HCT116 (cell line): ENCODE data around the gene HBA1. TPM values are rescaled to one million over a fixed set of nuclear protein-coding genes. Genes with fewer than 3 reads are reported as not detected.

Source experiments
- ATAC-seq: fragments of 200-7000 bp; cut with Tn5 transposase; 2 replicates; pipeline ENCODE4 v1.9.1; 2020; ENCODE audit warnings: mild to moderate bottlenecking, moderate library complexity
- BruUV-seq: library from RNA; stranded (reverse); fragments of 400-500 nt; replicated peaks from 2 replicates; lab custom pipeline; 2021; lab: Mats Ljungman, UMichigan
- CTCF ChIA-PET: fragments of 300-600 bp; sonication (Branson Sonifier 250); formaldehyde crosslinking; loops from one replicate; lab custom pipeline; 2021; ENCODE audit warnings: antibody characterized with exemption; lab: Charles Lee
- POLR2A ChIA-PET: fragments of 300-600, 350-600 bp; sonication (Branson Sonifier 250); formaldehyde crosslinking; loops from one replicate; lab custom pipeline; 2021; ENCODE audit warnings: antibody characterized with exemption; lab: Charles Lee
- RAD21 ChIA-PET, 2 experiments: fragments of 300-600 bp; sonication (Branson Sonifier 250); formaldehyde crosslinking; loops; one replicate each; lab custom pipeline; 2023; ENCODE audit warnings: low total read pairs in 2 of 2; ENCODE audit not compliant: uncharacterized antibody in 2 of 2, unreplicated experiment in 2 of 2, low non-redundant PET in 1 of 2; lab: Charles Lee
- DNase-seq: peaks from one replicate; pipeline ENCODE4 v3.0.0-alpha.2; 2010; ENCODE audit warnings: low read depth, low spot score
- H2AFZ ChIP-seq: fragments of 200-600 bp; shearing (Covaris generic), sonication (generic); 2 replicates; pipeline ENCODE4 v1.6.1; 2017; ENCODE audit warnings: low read depth, mixed run types, mixed read lengths, antibody characterized with exemption, low read length; ENCODE audit not compliant: poor library complexity, severe bottlenecking
- H3K27ac ChIP-seq: 2 replicates; pipeline ENCODE4 v1.5.1; 2012; ENCODE audit warnings: low read depth, low read length
- H3K27me3 ChIP-seq: fragments of 200-600 bp; sonication (generic); 2 replicates; pipeline ENCODE4 v1.6.1; 2016; ENCODE audit warnings: mixed run types, low read length, mixed read lengths; ENCODE audit not compliant: insufficient read depth
- H3K36me3 ChIP-seq, 2 experiments: fragments of 200-500 bp in 1 of 2; fragments of 200-600 bp in 1 of 2; sonication (Bioruptor generic) in 1 of 2; sonication (generic) in 1 of 2; 2 replicates each; pipeline versions ENCODE4 v1.5.1 to v1.6.1; 2014 to 2016; ENCODE audit warnings: low read length in 2 of 2, inconsistent platforms in 1 of 2, mixed read lengths in 1 of 2, mixed run types in 1 of 2; ENCODE audit not compliant: insufficient read depth in 2 of 2, control insufficient read depth in 1 of 2
- H3K4me1 ChIP-seq, 2 experiments: fragments of 200-600 bp in 1 of 2; sonication (generic) in 1 of 2; 2 replicates each; pipeline versions ENCODE4 v1.5.1 to v1.6.1; 2012 to 2017; ENCODE audit warnings: low read length in 2 of 2, inconsistent platforms in 1 of 2, mild to moderate bottlenecking in 1 of 2, mixed read lengths in 1 of 2, mixed run types in 1 of 2, moderate library complexity in 1 of 2; ENCODE audit not compliant: insufficient read depth in 2 of 2, control insufficient read depth in 1 of 2
- H3K4me2 ChIP-seq: fragments of 200-600 bp; sonication (generic); 2 replicates; pipeline ENCODE4 v1.6.1; 2017; ENCODE audit warnings: mixed run types, low read length, mixed read lengths
- H3K4me3 ChIP-seq, 2 experiments: fragments of 200-600 bp in 1 of 2; sonication (generic) in 1 of 2; replicated peaks in 1 of 2; 2 replicates each; pipeline ENCODE4 v1.5.1; 2011 to 2016; ENCODE audit warnings: low read length in 2 of 2, control low read depth in 1 of 2, low read depth in 1 of 2, mild to moderate bottlenecking in 1 of 2, mixed read lengths in 1 of 2, mixed run types in 1 of 2
- H3K79me2 ChIP-seq: fragments of 200-600 bp; sonication (generic); 2 replicates; pipeline ENCODE4 v1.6.1; 2017; ENCODE audit warnings: mild to moderate bottlenecking, mixed run types, low read length, moderate library complexity, mixed read lengths; ENCODE audit not compliant: insufficient read depth
- H3K9ac ChIP-seq: fragments of 200-600 bp; sonication (generic); 2 replicates; pipeline ENCODE4 v1.6.1; 2016; ENCODE audit warnings: low read length, mixed read lengths
- H3K9me2 ChIP-seq: fragments of 200-600 bp; sonication (generic), shearing (Covaris generic); 2 replicates; pipeline ENCODE4 v1.6.1; 2017; ENCODE audit warnings: mixed run types, mild to moderate bottlenecking, moderate library complexity; ENCODE audit not compliant: insufficient read depth
- H3K9me3 ChIP-seq, 2 experiments: fragments of 200-500 bp in 1 of 2; fragments of 200-600 bp in 1 of 2; sonication (Bioruptor generic) in 1 of 2; sonication (generic) in 1 of 2; 2 replicates each; pipeline ENCODE4 v1.6.1; 2014 to 2017; ENCODE audit warnings: low read length in 2 of 2, mixed read lengths in 2 of 2, inconsistent platforms in 1 of 2, low read depth in 1 of 2, mild to moderate bottlenecking in 1 of 2, mixed run types in 1 of 2, moderate library complexity in 1 of 2; ENCODE audit not compliant: control insufficient read depth in 1 of 2, insufficient read depth in 1 of 2
- H4K20me1 ChIP-seq: fragments of 200-600 bp; sonication (generic), shearing (Covaris generic); 2 replicates; pipeline ENCODE4 v1.6.1; 2017; ENCODE audit warnings: mixed run types, mild to moderate bottlenecking, moderate library complexity; ENCODE audit not compliant: insufficient read depth
- CBX3 ChIP-seq: IDR thresholded peaks from 2 replicates; pipeline ENCODE4 v1.6.1; 2012; ENCODE audit warnings: low read depth
- CTCF ChIP-seq, 3 experiments: fragments of 200-600 bp in 1 of 3; sonication (generic) in 1 of 3; IDR thresholded peaks in 2 of 3; conservative IDR thresholded peaks in 1 of 3; 2 replicates each; pipeline ENCODE4 v1.5.1; 2012 to 2017; ENCODE audit warnings: low read depth in 2 of 3, low read length in 2 of 3, antibody characterized with exemption in 1 of 3, borderline replicate concordance in 1 of 3, control low read depth in 1 of 3, mild to moderate bottlenecking in 1 of 3, mixed read lengths in 1 of 3, mixed run types in 1 of 3, moderate library complexity in 1 of 3; ENCODE audit not compliant: insufficient read depth in 1 of 3
- ELF1 ChIP-seq: IDR thresholded peaks from 2 replicates; pipeline ENCODE4 v1.6.1; 2012; ENCODE audit warnings: low read depth, borderline replicate concordance
- EZH2phosphoT487 ChIP-seq: fragments of 200-600 bp; IDR thresholded peaks from 2 replicates; pipeline ENCODE4 v1.6.1; 2018; ENCODE audit warnings: antibody characterized with exemption, borderline replicate concordance
- FOSL1 ChIP-seq: IDR thresholded peaks from 2 replicates; pipeline ENCODE4 v1.6.1; 2012; ENCODE audit warnings: low read depth
- RAD21 ChIP-seq: IDR thresholded peaks from 2 replicates; pipeline ENCODE4 v1.6.1; 2012; ENCODE audit warnings: low read depth, mild to moderate bottlenecking
- SIN3A ChIP-seq: IDR thresholded peaks from 2 replicates; pipeline ENCODE4 v1.6.1; 2012; ENCODE audit warnings: low read depth
- YY1 ChIP-seq: IDR thresholded peaks from 2 replicates; pipeline ENCODE4 v1.6.1; 2011; ENCODE audit warnings: low read length, low read depth, moderate library complexity, mild to moderate bottlenecking; ENCODE audit not compliant: insufficient replicate concordance; ENCODE audit errors: extremely low read depth
- intact Hi-C: fragments of 100-400 bp; cut with micrococcal nuclease; formaldehyde crosslinking; loops from 2 replicates; pipeline ENCODE4 v1.10.0; 2022
- total RNA-seq: library from RNA; stranded (reverse); gene quantifications from one replicate; pipeline ENCODE4 v1.2.1, GENCODE V29; 2021; ENCODE audit not compliant: unreplicated experiment

The HBA1 gene
- total RNA-seq, 1 experiment from 2014 or later, result 4.9 TPM

DNA sequence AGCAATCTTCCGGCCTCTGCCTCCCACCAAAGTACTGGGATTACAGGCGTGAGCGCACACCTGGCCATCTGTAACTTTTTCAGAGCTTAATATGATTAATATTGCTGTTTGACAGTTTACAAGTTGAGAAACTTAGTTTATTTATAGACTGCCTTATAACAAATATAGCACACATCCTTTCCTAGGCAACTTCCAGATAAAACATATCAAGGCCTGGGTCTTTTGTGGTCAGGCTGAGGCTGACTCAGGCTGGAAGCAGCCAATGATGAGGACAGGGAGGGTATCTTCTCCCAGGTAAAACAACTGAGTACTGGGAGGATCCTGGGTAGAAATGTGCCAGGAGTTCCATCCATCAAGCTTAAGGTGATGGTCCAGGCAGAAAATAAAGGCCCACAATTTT, 36.5 kb downstream of the HBA1 start:
- no peaks in the 10 kb centered on the region for H4K20me1 ChIP-seq
- RAD21 ChIA-PET, result no interaction called here

More for the DNA sequence above, 36.5 kb downstream of the HBA1 start:
- Histone ChIP-seq H3K9me2 (no peaks in the 10 kb centered on the region), H3K4me3 (no peak overlapping the region), H3K9ac (no peak overlapping the region), H3K4me2 (no peak overlapping the region), H3K9me3 (no peaks in the 10 kb centered on the region), H3K27ac (no peak overlapping the region), H2AFZ (no peak overlapping the region), H3K27me3 (no peaks in the 10 kb centered on the region), H3K4me1 (no peaks in the 10 kb centered on the region), H3K36me3 (peaks cover 3 to 6% of the 10 kb centered on the region in 2 experiments; a peak in 3 of 4 replicates), H3K79me2 (peaks cover 68% of the 10 kb centered on the region)
- TF ChIP-seq FOSL1, result no peak
- TF ChIP-seq SIN3A, result no peak
- TF ChIP-seq ELF1, result no peak
- no peak for TF ChIP-seq YY1
- no peak for TF ChIP-seq EZH2phosphoT487
- TF ChIP-seq RAD21, result no peak
- no peak for TF ChIP-seq CTCF (IDR thresholded peaks at IDR 0.05 in 2 of 3, conservative IDR thresholded peaks at IDR 0.05 in 1 of 3; ENCODE audit: borderline replicate concordance in 1 of 3, insufficient read depth in 1 of 3, low read depth in 2 of 3, low read length in 2 of 3)
- TF ChIP-seq CBX3, result no peak
- intact Hi-C loops, result no loop called here
- no peak for DNase-seq
- no TSS peak for BruUV-seq
- CTCF ChIA-PET, result no interaction called here
- no peak for ATAC-seq
- POLR2A ChIA-PET, result no interaction called here
